ENCODE results near the gene GNA14. TPM values are rescaled to one million over a fixed set of nuclear protein-coding genes. Genes with fewer than 3 reads are reported as not detected.

GNA14 gene
- total and polyA plus RNA-seq, 2 donors (not counting 3 experiments of a cell fraction or from before 2014, with no cell fraction given), result 2.1 to 3.3 TPM

- FAIRE-seq, result no peak
- dilution Hi-C loops (cut with MboI; ENCODE audit: extremely low pct_ligation_motif_present, low sequenced_read_pairs) (no loop called here), intact Hi-C loops (cut with micrococcal nuclease) (loop anchor here (1.0 to 5.0 kb wide), 2 partner anchors 11 to 248 kb away; no protein-coding TSS in a partner anchor)
- TF ChIP-seq JUN (IDR thresholded peaks at IDR 0.05; ENCODE audit: borderline replicate concordance, insufficient read depth, insufficient read length, low read depth), result no peak
- no peak for TF ChIP-seq MYC (IDR thresholded peaks at IDR 0.05; ENCODE audit: low read depth, low read length)
- TF ChIP-seq MAX (IDR thresholded peaks at IDR 0.05; ENCODE audit: insufficient read depth, insufficient read length), result no peak
- TF ChIP-seq FOS (IDR thresholded peaks at IDR 0.05; ENCODE audit: borderline replicate concordance, insufficient read depth, low read length), result no peak
- Histone ChIP-seq H2AFZ (ENCODE audit: low read depth, low read length) (no peak overlapping the region), H3K27me3 (ENCODE audit: control insufficient read depth in 2 of 2, insufficient read depth in 2 of 2, low read length in 2 of 2) (no peaks in the 10 kb centered on the region), H3K4me1 (ENCODE audit: control insufficient read depth, extremely low read depth, insufficient read depth, low read length) (peaks cover 42% of the 10 kb centered on the region), H4K20me1 (replicated peaks; ENCODE audit: control insufficient read depth, extremely low read depth, insufficient read depth, low read length) (no peaks in the 10 kb centered on the region), H3K36me3 (ENCODE audit: control insufficient read depth in 2 of 2, extremely low read depth in 1 of 2, insufficient read depth in 2 of 2, low read length in 2 of 2) (no peaks in the 10 kb centered on the region), H3K27ac (ENCODE audit: insufficient read depth, low read depth, low read length) (no peak overlapping the region), H3K9ac (replicated peaks; ENCODE audit: extremely low read depth, insufficient read depth, low read length) (no peak overlapping the region), H3K9me3 (replicated peaks; ENCODE audit: control insufficient read depth, insufficient read depth, low read length) (no peaks in the 10 kb centered on the region), H3K9me1 (replicated peaks; ENCODE audit: control insufficient read depth, extremely low read depth, insufficient read depth, low read length) (no peaks in the 10 kb centered on the region), H3K4me3 (replicated peaks in 1 of 3; ENCODE audit: insufficient read depth in 1 of 3, low read depth in 1 of 3, low read length in 3 of 3) (no peak overlapping the region), H3K79me2 (ENCODE audit: control insufficient read depth, insufficient read depth, low read length) (no peaks in the 10 kb centered on the region), H3K4me2 (ENCODE audit: insufficient read depth, low read length) (no peak overlapping the region)
- ChIA-PET POLR2A (no interaction called here), CTCF (interaction anchor here (1.6 to 3.7 kb wide), 3 partner anchors 10 to 142 kb away, joined by 5 to 16 read pairs (median 11); no protein-coding TSS in a partner anchor)
- no peak for DNase-seq (ENCODE audit: low read depth, low spot score)
- BruUV-seq (replicated peaks), result no TSS peak
Measured at GRCh38 chr9:77598991-77599390, 49.1 kb downstream of the GNA14 start.

- TF ChIP-seq POLR2A (IDR thresholded peaks at IDR 0.05; ENCODE audit: low read depth, low read length), result no peak
- TF ChIP-seq MAX (IDR thresholded peaks at IDR 0.05; ENCODE audit: insufficient read depth, insufficient read length), result no peak
- no peak for TF ChIP-seq GATA2 (IDR thresholded peaks at IDR 0.05; ENCODE audit: insufficient read depth, insufficient read length, low read depth, low read length)
- no peak for TF ChIP-seq FOS (IDR thresholded peaks at IDR 0.05; ENCODE audit: borderline replicate concordance, insufficient read depth, low read length)
- TF ChIP-seq POLR2AphosphoS5 (IDR thresholded peaks at IDR 0.05; ENCODE audit: insufficient read depth, low read depth, low read length), result no peak
- TF ChIP-seq CTCF (IDR thresholded peaks at IDR 0.05; ENCODE audit: extremely low read depth in 1 of 2, insufficient read depth in 1 of 2, low read depth in 1 of 2, low read length in 2 of 2), result no peak
- Histone ChIP-seq H3K4me1 (ENCODE audit: control insufficient read depth, extremely low read depth, insufficient read depth, low read length) (peaks cover 45% of the 10 kb centered on the region), H3K27me3 (ENCODE audit: control insufficient read depth in 2 of 2, insufficient read depth in 2 of 2, low read length in 2 of 2) (no peaks in the 10 kb centered on the region), H3K36me3 (ENCODE audit: control insufficient read depth in 2 of 2, extremely low read depth in 1 of 2, insufficient read depth in 2 of 2, low read length in 2 of 2) (no peaks in the 10 kb centered on the region), H3K9me1 (replicated peaks; ENCODE audit: control insufficient read depth, extremely low read depth, insufficient read depth, low read length) (no peaks in the 10 kb centered on the region), H3K27ac (ENCODE audit: insufficient read depth, low read depth, low read length) (no peak overlapping the region), H3K9ac (replicated peaks; ENCODE audit: extremely low read depth, insufficient read depth, low read length) (no peak overlapping the region), H3K79me2 (ENCODE audit: control insufficient read depth, insufficient read depth, low read length) (no peaks in the 10 kb centered on the region), H2AFZ (ENCODE audit: low read depth, low read length) (peak overlapping the region; percentile 11), H3K4me2 (ENCODE audit: insufficient read depth, low read length) (no peak overlapping the region), H4K20me1 (replicated peaks; ENCODE audit: control insufficient read depth, extremely low read depth, insufficient read depth, low read length) (no peaks in the 10 kb centered on the region), H3K4me3 (replicated peaks in 1 of 3; ENCODE audit: insufficient read depth in 1 of 3, low read depth in 1 of 3, low read length in 3 of 3) (no peak overlapping the region), H3K9me3 (replicated peaks; ENCODE audit: control insufficient read depth, insufficient read depth, low read length) (no peaks in the 10 kb centered on the region)
- dilution Hi-C loops (cut with MboI; ENCODE audit: extremely low pct_ligation_motif_present, low sequenced_read_pairs) (no loop called here), intact Hi-C loops (cut with micrococcal nuclease) (loop anchor here (1.0 to 5.0 kb wide), 2 partner anchors 10 to 249 kb away; no protein-coding TSS in a partner anchor)
- no TSS peak for BruUV-seq (replicated peaks)
- DNase-seq (ENCODE audit: low read depth, low spot score) (peak; percentile 89), FAIRE-seq (peak; percentile 84)
- POLR2A ChIA-PET, result no interaction called here
- CTCF ChIA-PET, result interaction anchor here (1.6 to 3.7 kb wide), 3 partner anchors 10 to 141 kb away, joined by 5 to 16 read pairs (median 11); no protein-coding TSS in a partner anchor
Measured at GRCh38 chr9:77598524-77598923, 49.6 kb downstream of the GNA14 start.
